HG03039 (cell line): ENCODE measurements around the gene RNU6-1.

ENCODE experiments used
- ATAC-seq: cut with Tn5 transposase; IDR thresholded peaks from one replicate; pipeline ENCODE4 v1.9.1; 2021; ENCODE audit warnings: mild to moderate bottlenecking, moderate library complexity; ENCODE audit not compliant: unreplicated experiment

The RNU6-1 gene

DNA sequence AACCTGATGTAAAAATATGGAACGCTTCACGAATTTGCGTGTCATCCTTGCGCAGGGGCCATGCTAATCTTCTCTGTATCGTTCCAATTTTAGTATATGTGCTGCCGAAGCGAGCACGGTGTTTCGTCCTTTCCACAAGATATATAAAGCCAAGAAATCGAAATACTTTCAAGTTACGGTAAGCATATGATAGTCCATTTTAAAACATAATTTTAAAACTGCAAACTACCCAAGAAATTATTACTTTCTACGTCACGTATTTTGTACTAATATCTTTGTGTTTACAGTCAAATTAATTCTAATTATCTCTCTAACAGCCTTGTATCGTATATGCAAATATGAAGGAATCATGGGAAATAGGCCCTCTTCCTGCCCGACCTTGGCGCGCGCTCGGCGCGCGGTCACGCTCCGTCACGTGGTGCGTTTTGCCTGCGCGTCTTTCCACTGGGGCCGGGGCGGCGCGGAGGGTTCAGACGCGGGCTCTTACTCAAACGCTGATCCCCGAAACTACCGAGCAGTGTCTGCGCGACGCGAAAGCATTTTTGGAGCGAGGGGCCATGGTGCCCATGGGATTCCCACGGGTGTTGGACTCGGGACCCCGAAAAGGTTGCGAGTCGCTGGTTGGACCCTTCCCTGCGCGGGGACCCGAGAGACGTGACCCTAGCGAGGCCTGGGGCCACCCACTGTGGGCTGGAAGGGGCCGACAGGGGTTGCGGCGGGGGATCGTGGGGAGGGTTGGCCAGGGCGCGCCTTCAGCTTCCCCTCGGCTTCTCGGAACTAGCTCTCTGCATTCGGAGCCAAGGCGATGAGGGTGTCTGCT is at the start of gene RNU6-1:
TSS of gene RNU6-1 (minus strand) at position 117 of the 820 bp plus-strand sequence.
- ATAC-seq: peak; percentile 77

DNA sequence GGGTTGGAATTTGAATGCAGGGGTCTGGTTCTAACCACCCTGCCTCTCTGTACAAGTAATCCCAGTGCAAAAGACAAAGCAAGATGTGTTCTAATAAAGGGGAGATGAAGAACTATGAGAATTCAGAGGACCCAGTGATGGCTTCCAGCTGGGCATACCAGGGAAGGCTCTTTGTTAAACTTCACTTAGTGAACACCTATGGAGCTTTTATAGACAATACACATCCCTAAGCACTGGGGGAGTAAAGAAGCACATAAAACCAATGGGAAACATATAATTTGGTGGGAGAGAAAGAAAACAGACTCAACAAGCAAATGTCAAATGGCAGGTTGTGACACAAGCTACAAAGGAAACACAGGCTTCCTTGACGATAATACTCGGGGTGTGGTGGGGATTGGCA is 47.9 kb upstream of the RNU6-1 start:
- no peak for ATAC-seq

DNA sequence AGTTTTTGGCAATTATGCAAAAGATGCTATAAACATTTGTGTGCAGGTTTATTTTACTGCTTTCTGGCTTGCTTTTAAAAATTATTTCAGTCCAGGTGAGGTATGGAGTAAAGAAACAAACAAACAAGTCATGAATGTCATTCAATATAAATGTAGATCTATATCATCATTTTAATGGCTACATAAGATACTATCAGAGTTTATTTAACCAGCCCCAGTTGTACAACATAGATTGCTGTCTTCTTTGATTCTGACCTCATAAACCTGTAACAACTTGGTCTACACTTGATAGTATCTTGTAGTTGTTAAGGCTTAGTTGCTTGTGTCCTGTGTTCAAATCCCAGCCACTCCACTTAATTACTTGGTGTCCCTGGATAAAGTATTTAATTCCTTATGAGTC is 46.0 kb upstream of the RNU6-1 start:
- no peak for ATAC-seq

DNA sequence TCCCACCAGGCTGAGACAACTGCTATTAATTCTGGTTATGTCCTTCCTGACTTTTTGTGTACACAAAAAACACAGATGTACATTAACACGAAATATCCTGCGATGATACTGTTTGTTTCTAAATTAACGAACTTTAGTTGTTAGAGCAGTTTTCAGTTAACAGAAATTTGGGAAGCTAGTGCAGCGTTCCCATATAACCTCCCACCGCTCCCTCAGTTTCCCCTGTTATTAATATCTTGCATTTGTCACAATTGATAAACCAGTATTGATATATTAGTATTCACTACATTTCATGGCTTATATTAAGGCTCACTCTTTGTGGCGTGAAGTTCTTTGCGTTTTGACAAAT is 45.3 kb upstream of the RNU6-1 start:
- ATAC-seq: no peak

DNA sequence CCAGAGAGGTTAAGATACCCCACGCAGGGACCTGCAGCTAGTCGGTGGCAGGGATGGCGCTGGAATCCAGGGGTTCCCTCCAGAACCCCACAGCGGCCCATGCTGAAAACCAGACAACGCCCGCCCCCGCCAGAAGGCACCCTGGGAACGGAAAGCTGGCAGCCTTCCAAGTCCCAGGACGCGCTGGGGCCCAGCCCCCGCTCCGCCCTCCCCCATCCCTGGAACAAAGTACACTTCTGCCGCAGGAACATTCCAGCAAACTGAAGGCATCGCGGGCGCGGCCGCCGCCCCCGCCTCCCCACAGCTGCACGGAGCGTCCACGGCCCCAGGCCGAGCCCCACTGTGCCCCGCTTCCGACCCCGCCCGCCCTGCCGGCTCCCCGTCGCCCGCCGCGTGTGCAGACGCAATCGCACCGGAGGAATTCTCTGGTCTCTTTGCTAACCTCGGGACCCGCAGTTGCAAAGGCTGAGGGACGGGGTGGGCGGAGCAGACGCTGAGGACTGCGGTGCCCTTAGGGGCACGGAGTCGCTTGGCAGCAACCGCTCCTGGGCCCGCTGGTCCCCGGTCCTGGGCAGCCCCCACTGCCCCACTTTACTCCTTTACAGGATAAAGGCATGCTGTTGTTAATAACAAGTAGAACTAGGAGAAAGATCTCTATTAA is 44.8 kb upstream of the RNU6-1 start:
- ATAC-seq: no peak

DNA sequence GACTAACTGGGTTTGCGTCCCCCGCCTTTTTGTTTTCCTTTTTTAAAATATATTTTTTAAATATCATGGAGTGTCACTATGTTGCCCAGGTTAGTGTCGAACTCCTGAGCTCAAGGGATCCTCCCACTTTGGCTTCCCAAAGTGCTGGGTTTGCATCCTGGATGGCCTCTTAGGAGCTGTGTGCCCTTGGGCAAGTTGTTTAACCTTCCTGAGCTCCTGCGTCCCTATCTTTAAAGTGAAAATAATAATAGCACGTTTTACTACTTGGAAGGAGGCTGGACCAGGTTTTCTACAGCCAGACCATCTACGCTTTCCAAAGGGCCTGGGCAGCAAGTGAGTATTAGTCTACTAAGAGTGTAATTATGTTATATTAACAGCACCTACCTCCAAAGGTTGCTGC is 44.2 kb upstream of the RNU6-1 start:
- ATAC-seq: no peak

DNA sequence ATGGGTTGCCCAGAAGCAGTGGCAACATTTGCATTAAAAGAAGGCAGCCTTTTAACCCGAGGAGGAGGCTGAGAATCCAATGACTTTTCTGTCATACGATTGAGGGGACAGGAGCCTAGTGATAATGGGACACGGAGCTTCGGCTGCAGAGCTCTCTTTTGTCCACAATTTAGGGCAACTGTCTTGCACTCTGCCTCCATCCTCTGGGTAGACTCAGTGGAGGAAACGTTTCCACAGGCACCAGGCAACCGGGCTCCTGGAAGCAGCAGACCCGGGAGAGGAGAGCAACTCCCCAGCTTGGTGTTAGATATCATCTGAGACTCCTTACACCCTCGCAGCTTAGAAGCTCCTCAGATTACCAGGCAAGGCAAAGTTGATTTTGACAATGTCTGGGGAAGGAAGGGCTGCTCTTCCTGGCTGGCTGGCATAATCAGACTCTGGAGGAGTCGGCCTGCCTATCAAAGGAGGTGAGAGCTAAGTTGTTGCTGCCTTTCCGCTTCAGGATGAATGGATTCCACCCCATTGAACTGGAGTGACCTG is 43.5 kb upstream of the RNU6-1 start:
- no peak for ATAC-seq

DNA sequence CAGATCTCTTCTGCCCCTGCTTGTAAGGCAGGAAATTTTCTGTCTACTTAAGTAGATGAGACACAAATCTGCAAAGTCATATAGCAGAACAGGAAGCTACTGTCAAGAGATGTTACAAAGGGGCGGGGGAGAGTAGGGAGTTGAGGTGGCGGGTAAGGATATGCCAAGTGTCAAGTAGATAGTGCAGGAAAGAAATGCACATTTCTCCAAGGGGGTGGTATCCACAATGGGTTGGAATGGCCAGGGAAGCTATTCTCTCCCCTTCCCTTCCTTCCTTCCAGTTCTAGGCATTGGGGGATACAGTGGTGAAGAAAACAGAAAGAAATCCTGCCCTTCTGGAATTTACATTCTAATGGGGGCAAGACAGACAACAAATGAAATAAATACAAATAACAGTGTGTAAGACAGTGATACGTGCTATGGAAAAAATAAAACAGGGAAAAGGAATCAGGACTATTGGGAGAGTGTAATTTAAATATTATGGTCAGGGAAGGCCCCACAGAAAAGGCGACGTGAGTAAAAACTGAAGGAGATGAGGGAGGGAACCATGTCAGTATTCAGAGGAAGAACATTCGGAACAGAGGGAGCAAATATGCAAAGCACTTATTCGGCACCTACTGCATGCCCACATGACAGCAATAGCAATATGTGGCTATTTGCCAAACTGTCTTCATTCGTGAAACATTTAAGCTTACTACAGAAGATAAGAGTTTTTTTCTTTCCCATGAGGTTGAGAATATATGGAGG is 42.8 kb upstream of the RNU6-1 start:
- ATAC-seq: no peak

DNA sequence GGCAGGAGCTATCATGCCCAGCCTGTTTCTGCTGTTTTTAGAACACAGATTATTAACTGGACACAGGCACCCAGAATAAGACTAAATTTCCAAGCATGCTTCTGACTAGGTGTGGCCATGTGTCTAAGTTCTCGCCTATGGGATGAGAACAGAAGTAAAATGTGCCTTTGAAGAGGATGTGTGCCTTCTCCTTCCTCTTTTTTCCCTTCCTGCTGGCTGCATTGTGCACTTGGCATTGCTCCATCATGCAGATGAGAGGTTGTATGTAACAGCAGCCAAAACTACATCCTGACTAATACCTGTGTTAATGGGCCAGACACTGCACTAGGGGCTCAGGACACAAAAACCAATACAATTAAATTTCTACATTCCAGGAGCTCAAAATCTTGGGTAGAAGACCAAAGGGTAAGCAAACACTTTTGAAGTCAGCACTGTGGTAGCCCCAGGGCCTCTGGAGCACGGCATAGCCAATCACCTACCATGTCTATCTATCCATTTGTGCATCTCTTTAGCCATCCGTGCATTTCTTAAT is 40.9 kb upstream of the RNU6-1 start:
- no peak for ATAC-seq

DNA sequence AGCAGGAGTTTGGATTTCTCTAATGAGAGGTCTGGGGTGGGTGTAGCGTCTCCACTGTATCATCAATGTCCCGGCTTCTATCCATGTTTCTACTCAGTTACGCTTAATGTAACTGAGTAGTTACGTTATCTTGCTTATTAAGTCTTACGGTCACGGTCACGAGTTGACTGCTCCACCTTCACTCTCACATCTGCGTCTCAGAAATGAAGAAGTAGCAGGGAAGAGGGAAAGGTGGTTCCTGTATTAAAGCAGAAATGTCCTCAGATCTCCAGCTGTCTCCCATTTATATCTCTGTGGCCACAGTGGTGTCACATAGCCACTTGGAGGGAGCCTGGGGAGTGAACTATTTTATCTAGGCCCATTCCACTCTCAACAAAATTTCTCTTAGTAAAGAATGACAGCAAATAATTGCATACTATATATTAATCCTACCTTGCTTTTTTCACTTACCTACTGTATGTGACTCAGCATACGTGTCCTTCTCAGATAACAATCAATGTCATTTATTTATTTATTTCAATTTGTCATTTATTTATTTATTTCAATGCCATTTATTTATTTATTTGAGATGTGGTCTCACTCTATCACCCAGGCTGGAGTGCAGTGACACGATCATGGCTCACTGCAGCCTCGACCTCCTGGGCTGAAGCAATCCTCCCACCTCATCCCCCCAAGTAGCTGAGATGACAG is 39.7 kb upstream of the RNU6-1 start:
- no peak for ATAC-seq

DNA sequence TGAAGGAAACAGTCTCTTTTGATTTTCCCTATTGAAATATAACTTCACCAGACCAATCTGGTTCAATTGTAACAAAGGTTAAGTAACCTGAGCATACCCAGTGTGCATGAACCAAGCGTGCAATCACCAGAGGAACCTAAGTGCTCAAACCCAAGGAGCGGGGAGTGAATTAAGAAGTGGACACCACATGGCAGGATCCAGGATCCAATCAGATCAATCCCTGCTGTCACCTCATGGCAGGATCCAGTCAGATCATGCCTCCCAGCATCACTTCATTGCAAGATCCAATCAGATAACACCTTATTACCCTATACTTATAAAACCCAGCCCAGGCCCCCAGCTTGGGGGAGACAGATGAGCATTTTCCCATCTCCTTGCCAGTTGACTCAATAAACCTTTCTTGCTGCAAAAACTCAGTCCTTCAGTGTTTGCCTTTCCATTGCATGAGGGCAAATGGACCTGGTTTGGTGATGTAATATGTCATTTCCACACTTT is 38.9 kb upstream of the RNU6-1 start:
- ATAC-seq: no peak

DNA sequence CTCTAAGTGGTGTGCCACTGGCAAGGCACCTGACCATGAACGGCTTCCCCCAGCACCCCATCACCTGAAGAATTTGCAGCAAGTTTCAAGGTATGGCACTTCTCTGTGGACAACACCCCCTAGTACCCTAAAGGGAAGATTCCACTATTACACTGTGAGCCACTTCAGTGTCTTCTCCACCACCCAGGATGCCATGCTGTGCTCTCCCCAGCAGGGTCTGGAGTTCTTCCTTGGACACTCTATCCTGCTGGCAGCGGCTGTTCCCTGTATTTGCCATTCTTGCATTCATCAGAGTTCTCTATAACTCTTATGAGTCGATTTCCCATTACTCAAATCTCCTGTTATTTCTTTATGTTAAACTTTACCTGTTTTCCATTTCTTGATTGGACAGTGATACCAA is 33.9 kb upstream of the RNU6-1 start:
- no peak for ATAC-seq

DNA sequence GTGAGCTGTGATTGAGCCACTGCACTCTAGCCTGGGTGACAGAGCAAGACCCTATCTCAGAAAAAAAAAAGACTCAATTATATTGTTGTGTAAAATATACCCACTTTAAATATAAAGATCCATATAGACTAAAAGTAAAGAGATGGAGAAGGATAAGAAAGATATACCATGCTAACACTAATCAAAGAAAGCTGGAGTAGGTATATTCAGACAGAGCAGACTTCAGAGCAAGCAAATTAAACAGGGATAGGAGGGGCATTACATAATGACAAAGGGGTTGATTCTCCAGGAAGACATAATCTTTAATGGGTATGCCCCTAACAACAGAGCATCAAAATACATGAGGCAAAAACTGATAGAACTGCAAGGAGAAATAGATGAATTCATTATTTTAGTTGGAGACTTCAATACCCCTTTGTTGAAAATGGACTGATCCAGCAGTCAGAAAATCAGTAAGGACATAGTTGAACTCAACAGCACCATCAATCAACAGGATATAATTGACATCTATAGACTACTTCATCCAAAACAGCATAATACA is 31.1 kb upstream of the RNU6-1 start:
- no peak for ATAC-seq

DNA sequence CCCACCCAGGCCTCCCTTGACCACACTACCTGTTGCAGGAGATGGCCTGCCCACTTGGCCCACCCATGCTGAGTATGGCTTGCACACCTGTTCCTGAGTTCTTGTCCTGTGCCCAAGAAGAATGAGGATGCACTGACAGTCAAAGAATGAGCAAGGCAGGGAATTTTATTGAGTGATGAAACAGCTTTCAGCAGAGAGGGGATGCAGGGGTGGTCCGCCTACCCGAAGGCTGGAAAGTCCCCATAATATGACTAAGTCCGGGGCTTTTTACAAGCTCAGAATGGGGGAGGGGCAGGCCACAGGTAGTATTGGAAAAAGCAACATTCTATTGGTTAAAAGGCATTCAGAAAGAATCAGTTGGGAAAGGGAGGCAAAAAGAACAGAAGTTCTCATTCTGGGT is 29.9 kb upstream of the RNU6-1 start:
- no peak for ATAC-seq

DNA sequence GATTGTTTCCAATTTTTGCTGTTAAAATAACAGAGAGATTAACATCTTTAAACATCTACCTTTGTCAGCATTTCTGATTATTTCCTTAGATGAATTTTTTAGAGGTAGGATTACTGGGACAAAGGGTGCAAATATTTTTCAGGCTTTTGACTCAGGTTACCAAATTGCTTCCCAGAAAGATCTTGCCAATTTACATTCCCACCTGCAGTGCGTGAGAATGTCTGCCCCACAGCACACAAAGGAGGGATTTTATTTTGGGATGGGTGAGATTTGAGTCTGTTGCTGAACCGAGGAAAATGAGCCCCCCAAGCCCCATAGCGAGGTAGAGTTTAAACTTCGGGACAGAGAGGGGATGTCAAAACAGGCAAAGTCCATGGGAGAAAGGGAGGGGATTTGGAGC is 25.9 kb upstream of the RNU6-1 start:
- no peak for ATAC-seq

DNA sequence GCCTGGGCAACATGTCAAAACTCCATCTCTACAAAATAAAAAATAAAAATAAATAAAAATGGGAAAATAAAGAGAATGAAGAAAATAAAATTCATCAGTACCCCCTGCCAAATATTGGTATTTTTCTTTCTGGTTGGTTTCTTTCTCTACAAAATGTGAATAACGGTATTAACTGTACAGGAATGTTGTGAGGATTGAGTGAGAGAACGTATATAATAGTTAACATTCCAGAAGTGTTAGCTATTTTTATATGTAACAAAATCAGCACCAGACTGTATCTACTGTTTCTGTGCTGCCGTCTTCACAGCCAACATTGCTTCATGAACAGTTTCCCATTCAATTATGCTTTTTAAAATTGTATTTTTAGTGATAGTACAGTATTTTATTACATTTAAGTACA is 25.5 kb upstream of the RNU6-1 start:
- no peak for ATAC-seq

DNA sequence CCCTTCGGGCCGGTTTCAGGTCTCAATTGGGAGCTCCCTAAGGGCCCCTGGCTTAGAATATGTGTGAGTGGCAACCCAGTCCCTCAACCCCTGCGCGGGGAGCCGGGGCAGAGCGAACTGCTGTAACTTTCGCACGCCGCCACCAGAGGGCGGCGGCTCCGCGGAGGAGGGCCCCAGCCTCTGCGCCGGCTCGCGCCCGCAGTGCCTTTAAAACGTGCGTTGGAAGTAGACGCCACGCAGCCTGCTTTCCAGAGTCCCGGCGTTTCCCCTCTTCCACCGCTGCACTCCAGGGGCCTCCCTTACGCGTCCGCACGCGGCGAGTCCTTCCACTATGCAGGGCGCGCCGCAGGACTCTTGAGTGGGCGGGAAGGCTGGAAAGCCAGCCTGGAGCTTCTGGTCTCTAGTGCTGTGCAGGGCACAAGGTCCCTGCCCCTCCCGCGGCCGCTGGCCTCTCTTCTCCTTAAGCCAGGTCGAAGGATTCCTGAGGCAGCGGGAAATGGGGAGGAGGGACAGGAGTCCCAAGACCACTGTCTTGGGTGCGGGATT is 23.7 kb upstream of the RNU6-1 start:
- ATAC-seq: peak; percentile 65

DNA sequence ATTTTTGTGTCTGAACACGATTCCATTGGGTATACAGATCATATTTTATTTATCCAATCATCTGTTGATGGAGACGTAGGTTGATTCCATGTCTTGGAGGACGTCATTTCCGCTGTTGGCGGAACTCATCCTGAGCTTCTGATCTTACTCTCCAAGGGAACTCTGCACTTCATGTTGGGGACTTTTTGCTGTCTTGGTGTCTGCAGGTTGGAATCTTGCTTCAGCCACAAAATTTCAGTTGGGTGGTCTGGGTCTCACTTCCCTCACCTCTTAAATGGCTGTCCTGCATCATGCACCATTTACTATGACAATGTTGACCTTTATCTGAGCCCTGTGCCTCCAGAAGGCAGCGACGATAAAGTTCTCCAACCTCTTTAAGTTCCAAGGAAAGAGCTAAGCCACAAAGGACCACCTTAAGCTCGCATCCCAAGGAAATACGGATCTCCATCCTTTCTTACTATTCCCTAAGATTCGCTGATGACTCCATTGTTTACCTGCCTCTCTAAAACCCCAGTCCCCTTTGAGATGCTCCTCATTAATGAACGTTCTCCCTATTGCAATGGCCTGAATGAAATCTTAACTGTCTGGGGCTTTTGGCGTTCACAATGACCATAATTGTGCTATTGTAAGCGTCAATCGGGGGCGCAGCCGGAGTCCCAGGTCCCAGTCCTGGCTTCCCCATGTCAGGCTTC is 23.1 kb upstream of the RNU6-1 start:
- ATAC-seq: no peak

DNA sequence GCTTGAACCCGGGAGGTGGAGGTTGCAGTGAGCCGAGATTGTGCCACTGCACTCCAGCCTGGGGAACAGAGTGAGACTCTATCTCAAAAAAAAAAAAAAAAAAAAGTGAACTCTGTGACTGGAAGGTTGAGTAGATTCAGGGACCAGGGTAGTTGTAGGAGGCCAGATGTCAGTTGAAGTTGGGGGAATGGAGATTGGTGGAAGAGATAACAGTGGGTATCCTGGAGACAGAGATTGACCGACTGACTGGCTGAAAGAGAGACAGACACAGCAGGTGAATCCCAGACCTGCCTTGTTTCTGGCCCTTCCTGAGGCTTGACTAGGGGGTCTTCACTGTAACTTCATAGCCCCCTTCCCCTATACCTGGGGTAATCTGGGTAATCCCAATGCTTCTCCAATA is 22.1 kb upstream of the RNU6-1 start:
- ATAC-seq: no peak
